Measurements from ENCODE around the gene KNDC1. TPM values are rescaled to one million over a fixed set of nuclear protein-coding genes. Genes with fewer than 3 reads are reported as not detected.

KNDC1 gene
- total and polyA plus RNA-seq, 2 donors (not counting 3 experiments of a cell fraction or from before 2014, with no cell fraction given): not detected

DNA sequence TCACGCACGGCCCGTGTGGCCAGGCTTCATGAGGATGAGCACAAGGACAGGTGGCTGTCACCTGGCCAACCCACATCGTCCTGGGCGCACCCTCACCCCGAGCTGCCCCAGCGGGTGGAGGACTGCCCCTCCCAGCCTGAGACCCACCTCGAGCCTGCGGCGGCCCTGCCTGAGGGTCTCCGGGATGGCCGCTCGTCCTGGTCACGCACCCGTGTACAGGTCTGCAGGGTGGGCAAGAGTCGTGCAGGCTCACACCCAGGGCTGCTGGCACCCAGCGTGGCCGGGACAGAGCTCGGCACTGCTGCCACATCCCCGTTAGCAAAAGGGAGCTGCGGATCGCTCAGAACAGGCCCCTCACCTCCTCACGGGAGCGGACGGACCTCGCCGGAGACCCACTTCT lies 55.6 kb downstream of the KNDC1 start:
- no peak for DNase-seq (ENCODE audit: low read depth, low spot score)
- Histone ChIP-seq H3K9ac (replicated peaks; ENCODE audit: extremely low read depth, insufficient read depth, low read length) (no peak overlapping the region), H3K27me3 (ENCODE audit: control insufficient read depth in 2 of 2, insufficient read depth in 2 of 2, low read length in 2 of 2) (no peaks in the 10 kb centered on the region), H3K4me1 (ENCODE audit: control insufficient read depth, extremely low read depth, insufficient read depth, low read length) (no peaks in the 10 kb centered on the region), H3K4me3 (replicated peaks in 1 of 3; ENCODE audit: insufficient read depth in 1 of 3, low read depth in 1 of 3, low read length in 3 of 3) (no peak overlapping the region), H3K9me3 (replicated peaks; ENCODE audit: control insufficient read depth, insufficient read depth, low read length) (no peaks in the 10 kb centered on the region), H3K27ac (ENCODE audit: insufficient read depth, low read depth, low read length) (no peak overlapping the region), H2AFZ (ENCODE audit: low read depth, low read length) (no peak overlapping the region), H3K36me3 (ENCODE audit: control insufficient read depth in 2 of 2, extremely low read depth in 1 of 2, insufficient read depth in 2 of 2, low read length in 2 of 2) (no peaks in the 10 kb centered on the region), H3K9me1 (replicated peaks; ENCODE audit: control insufficient read depth, extremely low read depth, insufficient read depth, low read length) (no peaks in the 10 kb centered on the region), H4K20me1 (replicated peaks; ENCODE audit: control insufficient read depth, extremely low read depth, insufficient read depth, low read length) (no peaks in the 10 kb centered on the region), H3K4me2 (ENCODE audit: insufficient read depth, low read length) (no peak overlapping the region), H3K79me2 (ENCODE audit: control insufficient read depth, insufficient read depth, low read length) (no peaks in the 10 kb centered on the region)
- no TSS peak for BruUV-seq (replicated peaks)
- no peak for TF ChIP-seq POLR2A (IDR thresholded peaks at IDR 0.05; ENCODE audit: low read depth, low read length)
- TF ChIP-seq FOS (IDR thresholded peaks at IDR 0.05; ENCODE audit: borderline replicate concordance, insufficient read depth, low read length): no peak
- TF ChIP-seq MYC (IDR thresholded peaks at IDR 0.05; ENCODE audit: low read depth, low read length): no peak
- TF ChIP-seq, protein P1, sequence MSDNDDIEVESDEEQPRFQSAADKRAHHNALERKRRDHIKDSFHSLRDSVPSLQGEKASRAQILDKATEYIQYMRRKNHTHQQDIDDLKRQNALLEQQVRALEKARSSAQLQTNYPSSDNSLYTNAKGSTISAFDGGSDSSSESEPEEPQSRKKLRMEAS (IDR thresholded peaks at IDR 0.05; ENCODE audit: insufficient read depth, insufficient read length): no peak
- TF ChIP-seq GATA2 (IDR thresholded peaks at IDR 0.05; ENCODE audit: insufficient read depth, insufficient read length, low read depth, low read length): no peak
- no peak for TF ChIP-seq EZH2 (IDR thresholded peaks at IDR 0.05; ENCODE audit: borderline replicate concordance, low read depth, low read length, severe bottlenecking)
- TF ChIP-seq, protein P2, sequence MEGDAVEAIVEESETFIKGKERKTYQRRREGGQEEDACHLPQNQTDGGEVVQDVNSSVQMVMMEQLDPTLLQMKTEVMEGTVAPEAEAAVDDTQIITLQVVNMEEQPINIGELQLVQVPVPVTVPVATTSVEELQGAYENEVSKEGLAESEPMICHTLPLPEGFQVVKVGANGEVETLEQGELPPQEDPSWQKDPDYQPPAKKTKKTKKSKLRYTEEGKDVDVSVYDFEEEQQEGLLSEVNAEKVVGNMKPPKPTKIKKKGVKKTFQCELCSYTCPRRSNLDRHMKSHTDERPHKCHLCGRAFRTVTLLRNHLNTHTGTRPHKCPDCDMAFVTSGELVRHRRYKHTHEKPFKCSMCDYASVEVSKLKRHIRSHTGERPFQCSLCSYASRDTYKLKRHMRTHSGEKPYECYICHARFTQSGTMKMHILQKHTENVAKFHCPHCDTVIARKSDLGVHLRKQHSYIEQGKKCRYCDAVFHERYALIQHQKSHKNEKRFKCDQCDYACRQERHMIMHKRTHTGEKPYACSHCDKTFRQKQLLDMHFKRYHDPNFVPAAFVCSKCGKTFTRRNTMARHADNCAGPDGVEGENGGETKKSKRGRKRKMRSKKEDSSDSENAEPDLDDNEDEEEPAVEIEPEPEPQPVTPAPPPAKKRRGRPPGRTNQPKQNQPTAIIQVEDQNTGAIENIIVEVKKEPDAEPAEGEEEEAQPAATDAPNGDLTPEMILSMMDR (IDR thresholded peaks at IDR 0.05; ENCODE audit: extremely low read depth in 1 of 2, insufficient read depth in 1 of 2, low read depth in 1 of 2, low read length in 2 of 2): no peak
- TF ChIP-seq JUN (IDR thresholded peaks at IDR 0.05; ENCODE audit: borderline replicate concordance, insufficient read depth, insufficient read length, low read depth): no peak
- TF ChIP-seq POLR2AphosphoS5 (IDR thresholded peaks at IDR 0.05; ENCODE audit: insufficient read depth, low read depth, low read length): no peak
- ChIA-PET POLR2A (no interaction called here), CTCF (no interaction called here)
- no peak for FAIRE-seq
- intact Hi-C loops (cut with micrococcal nuclease) (no loop called here), dilution Hi-C loops (cut with MboI; ENCODE audit: extremely low pct_ligation_motif_present, low sequenced_read_pairs) (no loop called here)
